Activated T-helper 1 cell treated with Interleukin-2 at 50 U/mL for 16 hours (primary cell): Measurements from ENCODE around the gene CCDC154.

Experiments
- DNase-seq: peaks from one replicate; pipeline ENCODE4 v3.0.0-alpha.2; 2020; ENCODE audit warnings: low read depth

CCDC154 gene

GRCh38 chr16:1392826-1393225 lies 51.5 kb downstream of the CCDC154 start:
- no peak for DNase-seq

- DNase-seq, result no peak
Measured at GRCh38 chr16:1390239-1390779, 54.0 kb downstream of the CCDC154 start.

GRCh38 chr16:1389762-1390161 lies 54.6 kb downstream of the CCDC154 start:
- DNase-seq, result no peak

- no peak for DNase-seq
Measured at GRCh38 chr16:1387331-1387730, 57.0 kb downstream of the CCDC154 start.

- no peak for DNase-seq
Measured at GRCh38 chr16:1385232-1385631, 59.1 kb downstream of the CCDC154 start.
